Measurements from ENCODE around the gene ABITRAM. TPM values are rescaled to one million over a fixed set of nuclear protein-coding genes. Genes with fewer than 3 reads are reported as not detected.

The ABITRAM gene
- total and polyA plus RNA-seq, 2 of the 13 experiments (the other 11 are each of a cell fraction or from before 2014, with no cell fraction given) = 10.2 to 21.6 TPM

- TF ChIP-seq, protein P1, sequence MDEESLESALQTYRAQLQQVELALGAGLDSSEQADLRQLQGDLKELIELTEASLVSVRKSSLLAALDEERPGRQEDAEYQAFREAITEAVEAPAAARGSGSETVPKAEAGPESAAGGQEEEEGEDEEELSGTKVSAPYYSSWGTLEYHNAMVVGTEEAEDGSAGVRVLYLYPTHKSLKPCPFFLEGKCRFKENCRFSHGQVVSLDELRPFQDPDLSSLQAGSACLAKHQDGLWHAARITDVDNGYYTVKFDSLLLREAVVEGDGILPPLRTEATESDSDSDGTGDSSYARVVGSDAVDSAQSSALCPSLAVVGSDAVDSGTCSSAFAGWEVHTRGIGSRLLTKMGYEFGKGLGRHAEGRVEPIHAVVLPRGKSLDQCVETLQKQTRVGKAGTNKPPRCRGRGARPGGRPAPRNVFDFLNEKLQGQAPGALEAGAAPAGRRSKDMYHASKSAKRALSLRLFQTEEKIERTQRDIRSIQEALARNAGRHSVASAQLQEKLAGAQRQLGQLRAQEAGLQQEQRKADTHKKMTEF (CRISPR knock-in tag; IDR thresholded peaks at IDR 0.05) = peak; percentile 78
- TF ChIP-seq FIP1L1 (IDR thresholded peaks at IDR 0.05; ENCODE audit: borderline replicate concordance, insufficient read depth, low read depth, low read length) (no peak), GABPB1 (CRISPR knock-in tag; IDR thresholded peaks at IDR 0.05) (no peak; the same call in 1 of the 2 replicates), ZC3H13 (CRISPR knock-in tag; IDR thresholded peaks at IDR 0.05) (no peak), ZNF274 (CRISPR knock-in tag; IDR thresholded peaks at IDR 0.05) (no peak), ZNF558 (CRISPR knock-in tag; IDR thresholded peaks at IDR 0.05; ENCODE audit: borderline replicate concordance) (no peak), NFE2L1 (CRISPR knock-in tag; IDR thresholded peaks at IDR 0.05; ENCODE audit: borderline replicate concordance) (no peak), SETDB1 (CRISPR knock-in tag; IDR thresholded peaks at IDR 0.05; ENCODE audit: borderline replicate concordance) (no peak), SOX6 (IDR thresholded peaks at IDR 0.05) (no peak), SOX6 (CRISPR knock-in tag; IDR thresholded peaks at IDR 0.05) (peak; percentile 95), GFI1 (CRISPR knock-in tag; IDR thresholded peaks at IDR 0.05; ENCODE audit: borderline replicate concordance) (peak; percentile 97), SNAI1 (CRISPR knock-in tag; IDR thresholded peaks at IDR 0.05; ENCODE audit: borderline replicate concordance) (no peak), ZBTB10 (CRISPR knock-in tag; IDR thresholded peaks at IDR 0.05; ENCODE audit: borderline replicate concordance) (peak; percentile 89; the same call in 1 of the 2 replicates), ZNF430 (CRISPR knock-in tag; IDR thresholded peaks at IDR 0.05) (no peak), ZNF230 (CRISPR knock-in tag; IDR thresholded peaks at IDR 0.05) (no peak), ZNF441 (CRISPR knock-in tag; IDR thresholded peaks at IDR 0.05; ENCODE audit: borderline replicate concordance) (no peak), ATAD3A (CRISPR knock-in tag; IDR thresholded peaks at IDR 0.05) (no peak), ZSCAN20 (CRISPR knock-in tag; IDR thresholded peaks at IDR 0.05; ENCODE audit: borderline replicate concordance) (no peak), ZNF446 (CRISPR knock-in tag; IDR thresholded peaks at IDR 0.05) (no peak), NR1H2 (CRISPR knock-in tag; IDR thresholded peaks at IDR 0.05; ENCODE audit: borderline replicate concordance, low read depth) (no peak)
- TF ChIP-seq, protein P2, sequence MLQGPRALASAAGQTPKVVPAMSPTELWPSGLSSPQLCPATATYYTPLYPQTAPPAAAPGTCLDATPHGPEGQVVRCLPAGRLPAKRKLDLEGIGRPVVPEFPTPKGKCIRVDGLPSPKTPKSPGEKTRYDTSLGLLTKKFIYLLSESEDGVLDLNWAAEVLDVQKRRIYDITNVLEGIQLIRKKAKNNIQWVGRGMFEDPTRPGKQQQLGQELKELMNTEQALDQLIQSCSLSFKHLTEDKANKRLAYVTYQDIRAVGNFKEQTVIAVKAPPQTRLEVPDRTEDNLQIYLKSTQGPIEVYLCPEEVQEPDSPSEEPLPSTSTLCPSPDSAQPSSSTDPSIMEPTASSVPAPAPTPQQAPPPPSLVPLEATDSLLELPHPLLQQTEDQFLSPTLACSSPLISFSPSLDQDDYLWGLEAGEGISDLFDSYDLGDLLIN (CRISPR knock-in tag; IDR thresholded peaks at IDR 0.05; ENCODE audit: borderline replicate concordance) = no peak
- TF ChIP-seq, protein P3, sequence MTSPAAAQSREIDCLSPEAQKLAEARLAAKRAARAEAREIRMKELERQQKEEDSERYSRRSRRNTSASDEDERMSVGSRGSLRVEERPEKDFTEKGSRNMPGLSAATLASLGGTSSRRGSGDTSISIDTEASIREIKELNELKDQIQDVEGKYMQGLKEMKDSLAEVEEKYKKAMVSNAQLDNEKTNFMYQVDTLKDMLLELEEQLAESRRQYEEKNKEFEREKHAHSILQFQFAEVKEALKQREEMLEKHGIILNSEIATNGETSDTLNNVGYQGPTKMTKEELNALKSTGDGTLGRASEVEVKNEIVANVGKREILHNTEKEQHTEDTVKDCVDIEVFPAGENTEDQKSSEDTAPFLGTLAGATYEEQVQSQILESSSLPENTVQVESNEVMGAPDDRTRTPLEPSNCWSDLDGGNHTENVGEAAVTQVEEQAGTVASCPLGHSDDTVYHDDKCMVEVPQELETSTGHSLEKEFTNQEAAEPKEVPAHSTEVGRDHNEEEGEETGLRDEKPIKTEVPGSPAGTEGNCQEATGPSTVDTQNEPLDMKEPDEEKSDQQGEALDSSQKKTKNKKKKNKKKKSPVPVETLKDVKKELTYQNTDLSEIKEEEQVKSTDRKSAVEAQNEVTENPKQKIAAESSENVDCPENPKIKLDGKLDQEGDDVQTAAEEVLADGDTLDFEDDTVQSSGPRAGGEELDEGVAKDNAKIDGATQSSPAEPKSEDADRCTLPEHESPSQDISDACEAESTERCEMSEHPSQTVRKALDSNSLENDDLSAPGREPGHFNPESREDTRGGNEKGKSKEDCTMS (CRISPR knock-in tag; conservative IDR thresholded peaks at IDR 0.05) = no peak
Measured at GRCh38 chr9:108894225-108894997, 39.8 kb upstream of the ABITRAM start (continued).
